ENCODE results near the gene GMDS.

GRCh38 chr6:1735239-1735803 lies 510.1 kb downstream of the GMDS start:
- TF ChIP-seq CTCF (conservative IDR thresholded peaks at IDR 0.05; ENCODE audit: low read length) (no peak), EZH2phosphoT487 (IDR thresholded peaks at IDR 0.05; ENCODE audit: borderline replicate concordance) (no peak)

Data from Loucy (cell line).